ENCODE data around the gene SLC5A9. TPM values are rescaled to one million over a fixed set of nuclear protein-coding genes. Genes with fewer than 3 reads are reported as not detected.

SLC5A9 gene
- total and polyA plus RNA-seq, 9 of the 15 experiments (the other 6 are each of a cell fraction or from before 2014, with no cell fraction given), result not detected

DNA sequence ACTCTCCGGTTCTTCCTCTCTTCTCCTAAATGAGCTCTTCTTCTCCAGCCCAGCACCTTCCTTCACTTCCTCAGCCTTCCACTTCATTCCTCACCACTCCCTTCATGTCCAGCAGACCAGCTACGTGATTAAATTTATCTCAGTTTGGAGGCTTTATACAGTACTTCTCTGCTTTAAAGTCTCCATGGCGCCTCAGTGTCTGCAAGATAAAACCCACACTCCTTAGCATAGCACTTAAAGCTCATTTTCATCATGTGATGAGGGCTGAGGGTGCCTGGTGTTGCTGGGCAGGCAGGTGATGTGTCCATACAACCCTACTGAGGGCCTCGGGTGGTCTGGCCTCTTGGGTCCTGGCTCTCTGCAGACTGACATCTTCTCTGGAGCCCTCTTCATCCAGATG lies 7.7 kb downstream of the SLC5A9 start:
- FAIRE-seq, result no peak
- WGBS (ENCODE audit: insufficient coverage, low coverage, missing lambda C conversion rate), result 0% methylated on average over 4 of the region's 4 CpGs
- intact Hi-C loops (cut with micrococcal nuclease), result no loop called here

More for the DNA sequence above, 7.7 kb downstream of the SLC5A9 start:
- ChIA-PET POLR2A (interaction anchor here (0.6 to 0.7 kb wide), 2 partner anchors 125 to 242 kb away, joined by 3 to 5 read pairs; no protein-coding TSS in a partner anchor), CTCF (ENCODE audit: low intra/inter-chr PET ratio) (no interaction called here)
- no peak overlapping the region for H3K9ac ChIP-seq (ENCODE audit: insufficient read depth in 1 of 2, low read depth in 2 of 2, low read length in 2 of 2)
- no peaks in the 10 kb centered on the region for H3K79me2 ChIP-seq (ENCODE audit: control insufficient read depth, insufficient read depth, low read length)
- no peak overlapping the region for H3K27ac ChIP-seq (ENCODE audit: extremely low read depth, low read depth, low read length)
- H3K9me3 ChIP-seq (replicated peaks; ENCODE audit: control insufficient read depth, insufficient read depth, low read depth, low read length), result no peaks in the 10 kb centered on the region
- H4K20me1 ChIP-seq (replicated peaks; ENCODE audit: control insufficient read depth, insufficient read depth, low read length), result peaks cover 3% of the 10 kb centered on the region; the same call in 1 of the 2 replicates
- no peaks in the 10 kb centered on the region for H3K36me3 ChIP-seq (ENCODE audit: control insufficient read depth, insufficient read depth, low read length)
- H3K4me2 ChIP-seq (ENCODE audit: insufficient read depth, low read length), result no peak overlapping the region
- TF ChIP-seq MXI1 (IDR thresholded peaks at IDR 0.05; ENCODE audit: low read depth, low read length), result no peak
- TF ChIP-seq, protein P1, sequence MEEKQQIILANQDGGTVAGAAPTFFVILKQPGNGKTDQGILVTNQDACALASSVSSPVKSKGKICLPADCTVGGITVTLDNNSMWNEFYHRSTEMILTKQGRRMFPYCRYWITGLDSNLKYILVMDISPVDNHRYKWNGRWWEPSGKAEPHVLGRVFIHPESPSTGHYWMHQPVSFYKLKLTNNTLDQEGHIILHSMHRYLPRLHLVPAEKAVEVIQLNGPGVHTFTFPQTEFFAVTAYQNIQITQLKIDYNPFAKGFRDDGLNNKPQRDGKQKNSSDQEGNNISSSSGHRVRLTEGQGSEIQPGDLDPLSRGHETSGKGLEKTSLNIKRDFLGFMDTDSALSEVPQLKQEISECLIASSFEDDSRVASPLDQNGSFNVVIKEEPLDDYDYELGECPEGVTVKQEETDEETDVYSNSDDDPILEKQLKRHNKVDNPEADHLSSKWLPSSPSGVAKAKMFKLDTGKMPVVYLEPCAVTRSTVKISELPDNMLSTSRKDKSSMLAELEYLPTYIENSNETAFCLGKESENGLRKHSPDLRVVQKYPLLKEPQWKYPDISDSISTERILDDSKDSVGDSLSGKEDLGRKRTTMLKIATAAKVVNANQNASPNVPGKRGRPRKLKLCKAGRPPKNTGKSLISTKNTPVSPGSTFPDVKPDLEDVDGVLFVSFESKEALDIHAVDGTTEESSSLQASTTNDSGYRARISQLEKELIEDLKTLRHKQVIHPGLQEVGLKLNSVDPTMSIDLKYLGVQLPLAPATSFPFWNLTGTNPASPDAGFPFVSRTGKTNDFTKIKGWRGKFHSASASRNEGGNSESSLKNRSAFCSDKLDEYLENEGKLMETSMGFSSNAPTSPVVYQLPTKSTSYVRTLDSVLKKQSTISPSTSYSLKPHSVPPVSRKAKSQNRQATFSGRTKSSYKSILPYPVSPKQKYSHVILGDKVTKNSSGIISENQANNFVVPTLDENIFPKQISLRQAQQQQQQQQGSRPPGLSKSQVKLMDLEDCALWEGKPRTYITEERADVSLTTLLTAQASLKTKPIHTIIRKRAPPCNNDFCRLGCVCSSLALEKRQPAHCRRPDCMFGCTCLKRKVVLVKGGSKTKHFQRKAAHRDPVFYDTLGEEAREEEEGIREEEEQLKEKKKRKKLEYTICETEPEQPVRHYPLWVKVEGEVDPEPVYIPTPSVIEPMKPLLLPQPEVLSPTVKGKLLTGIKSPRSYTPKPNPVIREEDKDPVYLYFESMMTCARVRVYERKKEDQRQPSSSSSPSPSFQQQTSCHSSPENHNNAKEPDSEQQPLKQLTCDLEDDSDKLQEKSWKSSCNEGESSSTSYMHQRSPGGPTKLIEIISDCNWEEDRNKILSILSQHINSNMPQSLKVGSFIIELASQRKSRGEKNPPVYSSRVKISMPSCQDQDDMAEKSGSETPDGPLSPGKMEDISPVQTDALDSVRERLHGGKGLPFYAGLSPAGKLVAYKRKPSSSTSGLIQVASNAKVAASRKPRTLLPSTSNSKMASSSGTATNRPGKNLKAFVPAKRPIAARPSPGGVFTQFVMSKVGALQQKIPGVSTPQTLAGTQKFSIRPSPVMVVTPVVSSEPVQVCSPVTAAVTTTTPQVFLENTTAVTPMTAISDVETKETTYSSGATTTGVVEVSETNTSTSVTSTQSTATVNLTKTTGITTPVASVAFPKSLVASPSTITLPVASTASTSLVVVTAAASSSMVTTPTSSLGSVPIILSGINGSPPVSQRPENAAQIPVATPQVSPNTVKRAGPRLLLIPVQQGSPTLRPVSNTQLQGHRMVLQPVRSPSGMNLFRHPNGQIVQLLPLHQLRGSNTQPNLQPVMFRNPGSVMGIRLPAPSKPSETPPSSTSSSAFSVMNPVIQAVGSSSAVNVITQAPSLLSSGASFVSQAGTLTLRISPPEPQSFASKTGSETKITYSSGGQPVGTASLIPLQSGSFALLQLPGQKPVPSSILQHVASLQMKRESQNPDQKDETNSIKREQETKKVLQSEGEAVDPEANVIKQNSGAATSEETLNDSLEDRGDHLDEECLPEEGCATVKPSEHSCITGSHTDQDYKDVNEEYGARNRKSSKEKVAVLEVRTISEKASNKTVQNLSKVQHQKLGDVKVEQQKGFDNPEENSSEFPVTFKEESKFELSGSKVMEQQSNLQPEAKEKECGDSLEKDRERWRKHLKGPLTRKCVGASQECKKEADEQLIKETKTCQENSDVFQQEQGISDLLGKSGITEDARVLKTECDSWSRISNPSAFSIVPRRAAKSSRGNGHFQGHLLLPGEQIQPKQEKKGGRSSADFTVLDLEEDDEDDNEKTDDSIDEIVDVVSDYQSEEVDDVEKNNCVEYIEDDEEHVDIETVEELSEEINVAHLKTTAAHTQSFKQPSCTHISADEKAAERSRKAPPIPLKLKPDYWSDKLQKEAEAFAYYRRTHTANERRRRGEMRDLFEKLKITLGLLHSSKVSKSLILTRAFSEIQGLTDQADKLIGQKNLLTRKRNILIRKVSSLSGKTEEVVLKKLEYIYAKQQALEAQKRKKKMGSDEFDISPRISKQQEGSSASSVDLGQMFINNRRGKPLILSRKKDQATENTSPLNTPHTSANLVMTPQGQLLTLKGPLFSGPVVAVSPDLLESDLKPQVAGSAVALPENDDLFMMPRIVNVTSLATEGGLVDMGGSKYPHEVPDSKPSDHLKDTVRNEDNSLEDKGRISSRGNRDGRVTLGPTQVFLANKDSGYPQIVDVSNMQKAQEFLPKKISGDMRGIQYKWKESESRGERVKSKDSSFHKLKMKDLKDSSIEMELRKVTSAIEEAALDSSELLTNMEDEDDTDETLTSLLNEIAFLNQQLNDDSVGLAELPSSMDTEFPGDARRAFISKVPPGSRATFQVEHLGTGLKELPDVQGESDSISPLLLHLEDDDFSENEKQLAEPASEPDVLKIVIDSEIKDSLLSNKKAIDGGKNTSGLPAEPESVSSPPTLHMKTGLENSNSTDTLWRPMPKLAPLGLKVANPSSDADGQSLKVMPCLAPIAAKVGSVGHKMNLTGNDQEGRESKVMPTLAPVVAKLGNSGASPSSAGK (IDR thresholded peaks at IDR 0.05), result no peak
- TF ChIP-seq MECOM (CRISPR knock-in tag; IDR thresholded peaks at IDR 0.05), result no peak
- no peaks in the 10 kb centered on the region for H3K9me1 ChIP-seq (ENCODE audit: control insufficient read depth, insufficient read depth, low read length)
- in situ Hi-C loops (cut with MboI), result no loop called here
- no peak overlapping the region for H3K4me3 ChIP-seq
- H2AFZ ChIP-seq (ENCODE audit: low read depth, low read length), result no peak overlapping the region
- DNase-seq (ENCODE audit: extremely low read depth in 1 of 4, low spot score in 3 of 4), result no peak
- ATAC-seq, result no peak
- H3K4me1 ChIP-seq (replicated peaks in 1 of 2; ENCODE audit: control insufficient read depth in 2 of 2, insufficient read depth in 2 of 2, low read length in 2 of 2), result no peaks in the 10 kb centered on the region
- BruUV-seq (replicated peaks), result no TSS peak
- H3K27me3 ChIP-seq (ENCODE audit: control insufficient read depth in 2 of 2, insufficient read depth in 2 of 2, low read length in 2 of 2), result no peaks in the 10 kb centered on the region; a peak in 1 of 5 replicates
